Mesothelial cell of epicardium (in vitro differentiated cells): ENCODE measurements around the gene PAGR1. TPM values are rescaled to one million over a fixed set of nuclear protein-coding genes. Genes with fewer than 3 reads are reported as not detected.
"Not testable (repeated sequence)": the region's sequence is repeated elsewhere in the genome, so short reads cannot be mapped to it uniquely, and the experiment has no call there.

Experiments used
- DNase-seq, 2 experiments: peaks; one replicate each; pipeline ENCODE4 v3.0.0; 2021; ENCODE audit warnings: low spot score in 2 of 2; ENCODE audit not compliant: unreplicated experiment in 2 of 2
- H3K27ac Mint-ChIP-seq: 2 replicates; pipeline ENCODE4 v1.8.0; 2021; ENCODE audit warnings: mixed read lengths
- H3K27me3 Mint-ChIP-seq: 2 replicates; pipeline ENCODE4 v1.8.0; 2021; ENCODE audit warnings: low read depth, mixed read lengths
- H3K36me3 Mint-ChIP-seq: 2 replicates; pipeline ENCODE4 v1.8.0; 2021; ENCODE audit warnings: mixed read lengths
- H3K4me1 Mint-ChIP-seq: 2 replicates; pipeline ENCODE4 v1.8.0; 2021; ENCODE audit warnings: mixed read lengths
- H3K4me3 Mint-ChIP-seq: 2 replicates; pipeline ENCODE4 v1.8.0; 2021; ENCODE audit warnings: mild to moderate bottlenecking, moderate library complexity, mixed read lengths
- H3K9me3 Mint-ChIP-seq: 2 replicates; pipeline ENCODE4 v1.8.0; 2021; ENCODE audit warnings: mixed read lengths
- total RNA-seq: library from RNA; stranded (reverse); gene quantifications from 3 replicates; pipeline ENCODE4 v1.2.1, GENCODE V29; 2021
- TF ChIP-seq, protein P1 (sequence below): fragments of 200-600 bp; sonication (generic); IDR thresholded peaks from one replicate; pipeline ENCODE4 v1.5.0; 2021; ENCODE audit warnings: antibody characterized with exemption; ENCODE audit not compliant: unreplicated experiment

Gene PAGR1
- total RNA-seq, 1 donor from 2014 or later: 43.8 TPM

DNA sequence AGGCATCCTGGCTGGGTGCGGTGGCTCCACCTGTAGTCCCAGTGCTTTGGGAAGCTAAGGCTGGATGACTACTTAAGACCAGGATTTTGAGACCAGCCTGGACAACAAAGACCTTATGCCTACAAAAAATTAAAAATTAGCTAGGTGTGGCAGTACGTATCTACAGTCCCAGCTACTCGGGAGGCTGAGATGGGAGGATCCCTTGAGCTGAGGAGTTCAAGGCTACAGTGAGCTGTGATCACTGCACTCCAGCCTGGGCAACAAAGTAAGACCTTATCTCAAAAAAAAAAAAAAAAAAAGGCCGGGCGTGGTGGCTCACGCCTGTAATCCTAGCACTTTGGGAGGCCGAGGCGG, 10.4 kb downstream of the PAGR1 start:
- Mint-ChIP-seq H3K27me3 (no peaks in the 10 kb centered on the region), H3K27ac (no peak overlapping the region), H3K4me1 (peaks cover 9% of the 10 kb centered on the region), H3K36me3 (no peaks in the 10 kb centered on the region), H3K4me3 (no peak overlapping the region), H3K9me3 (no peaks in the 10 kb centered on the region)
- DNase-seq: no peak
- TF ChIP-seq, protein P1, sequence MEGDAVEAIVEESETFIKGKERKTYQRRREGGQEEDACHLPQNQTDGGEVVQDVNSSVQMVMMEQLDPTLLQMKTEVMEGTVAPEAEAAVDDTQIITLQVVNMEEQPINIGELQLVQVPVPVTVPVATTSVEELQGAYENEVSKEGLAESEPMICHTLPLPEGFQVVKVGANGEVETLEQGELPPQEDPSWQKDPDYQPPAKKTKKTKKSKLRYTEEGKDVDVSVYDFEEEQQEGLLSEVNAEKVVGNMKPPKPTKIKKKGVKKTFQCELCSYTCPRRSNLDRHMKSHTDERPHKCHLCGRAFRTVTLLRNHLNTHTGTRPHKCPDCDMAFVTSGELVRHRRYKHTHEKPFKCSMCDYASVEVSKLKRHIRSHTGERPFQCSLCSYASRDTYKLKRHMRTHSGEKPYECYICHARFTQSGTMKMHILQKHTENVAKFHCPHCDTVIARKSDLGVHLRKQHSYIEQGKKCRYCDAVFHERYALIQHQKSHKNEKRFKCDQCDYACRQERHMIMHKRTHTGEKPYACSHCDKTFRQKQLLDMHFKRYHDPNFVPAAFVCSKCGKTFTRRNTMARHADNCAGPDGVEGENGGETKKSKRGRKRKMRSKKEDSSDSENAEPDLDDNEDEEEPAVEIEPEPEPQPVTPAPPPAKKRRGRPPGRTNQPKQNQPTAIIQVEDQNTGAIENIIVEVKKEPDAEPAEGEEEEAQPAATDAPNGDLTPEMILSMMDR: no peak

DNA sequence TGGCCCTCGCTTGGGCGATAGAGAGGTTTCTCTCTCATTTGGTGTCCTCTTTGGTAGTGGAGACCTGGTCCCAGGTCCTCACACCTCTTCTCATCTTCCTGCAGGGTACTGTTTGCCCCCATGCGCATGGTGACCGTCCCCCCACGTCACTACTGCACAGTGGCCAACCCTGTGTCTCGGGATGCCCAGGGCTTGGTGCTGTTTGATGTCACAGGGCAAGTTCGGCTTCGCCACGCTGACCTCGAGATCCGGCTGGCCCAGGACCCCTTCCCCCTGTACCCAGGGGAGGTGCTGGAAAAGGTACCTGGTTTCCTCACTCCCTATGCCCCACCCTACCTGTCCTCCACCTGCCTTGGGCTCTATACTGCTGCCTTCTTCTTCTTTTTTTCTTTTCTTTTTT, 14.8 kb downstream of the PAGR1 start:
- Mint-ChIP-seq H3K4me3 (no peak overlapping the region), H3K27me3 (no peaks in the 10 kb centered on the region), H3K36me3 (no peaks in the 10 kb centered on the region), H3K4me1 (no peaks in the 10 kb centered on the region), H3K9me3 (no peaks in the 10 kb centered on the region), H3K27ac (no peak overlapping the region)
- DNase-seq: no peak
- TF ChIP-seq, protein P1: no peak

DNA sequence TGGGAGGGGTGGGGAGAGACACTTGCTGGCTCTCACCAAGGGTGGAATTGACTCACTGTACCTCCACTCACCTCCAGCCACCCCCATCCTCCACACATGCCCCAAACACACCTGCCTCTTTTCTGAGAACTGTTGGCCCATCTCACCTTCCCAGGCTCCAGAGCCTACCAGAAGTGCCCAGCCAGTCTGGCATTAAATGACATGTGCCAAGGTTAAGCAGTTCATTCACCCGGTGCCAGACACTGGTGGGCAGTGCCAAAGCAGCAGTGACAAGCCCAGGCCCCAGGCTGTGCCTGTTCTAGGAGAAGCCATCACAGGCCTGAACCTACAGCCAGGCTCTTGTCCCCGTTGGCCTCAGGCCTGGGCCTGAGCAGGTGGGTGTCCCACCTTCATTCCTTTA, 15.5 kb downstream of the PAGR1 start:
- no peaks in the 10 kb centered on the region for H3K27me3 Mint-ChIP-seq
- H3K27ac Mint-ChIP-seq: no peak overlapping the region
- no peaks in the 10 kb centered on the region for H3K4me1 Mint-ChIP-seq
- no peaks in the 10 kb centered on the region for H3K36me3 Mint-ChIP-seq
- H3K4me3 Mint-ChIP-seq: no peak overlapping the region
- no peak for DNase-seq
- TF ChIP-seq, protein P1: no peak
- no peaks in the 10 kb centered on the region for H3K9me3 Mint-ChIP-seq

DNA sequence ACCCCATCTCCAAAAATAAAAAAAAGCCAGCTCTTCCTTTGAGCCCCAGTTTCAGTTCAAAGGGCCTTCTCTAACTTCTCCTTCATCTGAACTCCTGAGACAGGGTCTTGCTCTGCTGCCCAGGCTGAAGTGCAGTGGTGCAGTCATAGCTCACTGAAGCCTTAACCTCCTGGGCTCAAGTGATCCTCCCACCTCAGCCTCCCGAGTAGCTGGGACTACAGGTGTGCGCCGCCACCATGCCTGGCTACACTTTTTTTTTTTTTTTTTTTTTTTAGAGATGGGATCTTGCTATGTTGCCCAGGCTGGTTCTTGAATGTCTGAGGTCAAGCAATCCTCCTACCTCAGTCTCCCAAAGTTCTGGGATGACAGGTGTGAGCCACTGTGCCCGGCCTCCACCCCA, 17.3 kb downstream of the PAGR1 start:
- H3K27ac Mint-ChIP-seq, H3K27me3 Mint-ChIP-seq, H3K9me3 Mint-ChIP-seq, H3K36me3 Mint-ChIP-seq, H3K4me1 Mint-ChIP-seq, DNase-seq, H3K4me3 Mint-ChIP-seq: not testable (repeated sequence)

DNA sequence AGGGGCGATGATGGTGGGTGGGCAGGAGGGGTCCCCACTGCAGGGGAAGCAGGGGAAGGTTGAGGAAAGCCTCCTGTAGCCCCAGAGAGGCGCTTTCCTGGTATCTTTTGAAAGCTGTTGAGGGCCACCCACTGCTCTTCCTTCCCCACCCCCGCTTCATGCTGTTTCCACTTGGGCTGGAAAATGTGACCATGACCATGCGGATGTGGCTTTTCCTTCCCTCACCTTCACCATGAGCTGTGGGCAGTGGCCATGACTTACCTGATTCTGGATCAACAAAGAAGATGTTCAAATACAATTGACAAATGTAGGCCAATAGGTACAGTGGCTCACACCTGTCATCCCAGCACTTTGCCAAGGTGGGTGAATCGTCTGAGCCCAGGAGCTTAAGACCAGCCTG, 18.1 kb downstream of the PAGR1 start:
- Mint-ChIP-seq H3K4me1 (no peaks in the 10 kb centered on the region), H3K4me3 (no peak overlapping the region), H3K27me3 (no peaks in the 10 kb centered on the region), H3K9me3 (no peaks in the 10 kb centered on the region), H3K27ac (no peak overlapping the region), H3K36me3 (no peaks in the 10 kb centered on the region)
- DNase-seq: no peak
- TF ChIP-seq, protein P1: no peak

DNA sequence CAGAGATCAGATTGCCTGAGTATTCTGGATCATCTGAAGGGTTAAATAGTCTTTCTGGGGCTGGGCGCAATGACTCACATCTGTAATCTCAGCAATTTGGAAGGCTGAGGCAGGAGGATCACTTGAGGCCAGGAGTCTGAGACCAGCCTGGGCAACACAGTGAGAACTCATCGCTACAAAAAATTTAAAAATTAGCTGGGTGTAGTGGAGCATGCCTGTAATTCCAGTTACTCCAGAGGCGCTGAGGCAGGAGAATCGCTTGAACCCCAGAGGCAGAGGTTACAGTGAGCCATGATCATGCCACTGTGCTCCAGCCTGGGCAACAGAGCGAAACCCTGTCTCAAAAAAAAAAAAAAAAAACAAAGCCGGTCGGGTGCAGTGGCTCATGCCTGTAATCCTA, 20.0 kb downstream of the PAGR1 start:
- H3K9me3 Mint-ChIP-seq: no peaks in the 10 kb centered on the region

More for the DNA sequence above, 20.0 kb downstream of the PAGR1 start:
- H3K4me3 Mint-ChIP-seq: no peak overlapping the region
- no peak for DNase-seq
- H3K4me1 Mint-ChIP-seq: no peaks in the 10 kb centered on the region
- H3K27ac Mint-ChIP-seq: no peak overlapping the region
- TF ChIP-seq, protein P1: no peak
- H3K27me3 Mint-ChIP-seq: no peaks in the 10 kb centered on the region
- H3K36me3 Mint-ChIP-seq: no peaks in the 10 kb centered on the region
